ENCODE results near the gene LYPD6B.

- TF ChIP-seq EZH2 (IDR thresholded peaks at IDR 0.05; ENCODE audit: borderline replicate concordance) (no peak), CTCF (IDR thresholded peaks at IDR 0.05; ENCODE audit: poor library complexity) (no peak), EZH2phosphoT487 (IDR thresholded peaks at IDR 0.05; ENCODE audit: low read depth, severe bottlenecking, unreplicated experiment) (no peak)
Measured at GRCh38 chr2:149070681-149071320, 32.3 kb downstream of the LYPD6B start.

All from hepatocyte (in vitro differentiated cells).